PFSK-1 (cell line): ENCODE measurements around the gene RAET1E.

Experiments
- FOXP2 ChIP-seq: optimal IDR thresholded peaks from 2 replicates; pipeline ENCODE3; 2011; ENCODE audit warnings: borderline replicate concordance, control low read depth, inconsistent platforms; ENCODE audit not compliant: insufficient read depth; ENCODE audit errors: extremely low read length, extremely low read depth
- POLR2AphosphoS5 ChIP-seq: IDR thresholded peaks from 2 replicates; pipeline ENCODE4 v1.6.1; 2012; ENCODE audit warnings: low read depth, mild to moderate bottlenecking, control low read depth, low read length, moderate library complexity
- SIN3A ChIP-seq: IDR thresholded peaks from 2 replicates; pipeline ENCODE4 v1.6.1; 2012; ENCODE audit warnings: mild to moderate bottlenecking, low read length, moderate library complexity, borderline replicate concordance; ENCODE audit not compliant: insufficient read depth
- TAF1 ChIP-seq: IDR thresholded peaks from 2 replicates; pipeline ENCODE4 v1.6.1; 2012; ENCODE audit warnings: low read length, control low read depth, borderline replicate concordance; ENCODE audit not compliant: insufficient read depth
- TF ChIP-seq, protein P1 (sequence below), 2 experiments: IDR thresholded peaks; 2 replicates each; pipeline versions ENCODE4 v1.6.1 to v1.8.0; 2011 to 2012; ENCODE audit warnings: low read depth in 2 of 2, low read length in 2 of 2, control low read depth in 1 of 2, inconsistent platforms in 1 of 2, mild to moderate bottlenecking in 1 of 2, moderate library complexity in 1 of 2; ENCODE audit not compliant: insufficient read depth in 1 of 2

Gene RAET1E

GRCh38 chr6:149904661-149905370, 6.9 kb upstream of the RAET1E start:
- TF ChIP-seq TAF1 (no peak), POLR2AphosphoS5 (no peak)
- TF ChIP-seq, protein P1, sequence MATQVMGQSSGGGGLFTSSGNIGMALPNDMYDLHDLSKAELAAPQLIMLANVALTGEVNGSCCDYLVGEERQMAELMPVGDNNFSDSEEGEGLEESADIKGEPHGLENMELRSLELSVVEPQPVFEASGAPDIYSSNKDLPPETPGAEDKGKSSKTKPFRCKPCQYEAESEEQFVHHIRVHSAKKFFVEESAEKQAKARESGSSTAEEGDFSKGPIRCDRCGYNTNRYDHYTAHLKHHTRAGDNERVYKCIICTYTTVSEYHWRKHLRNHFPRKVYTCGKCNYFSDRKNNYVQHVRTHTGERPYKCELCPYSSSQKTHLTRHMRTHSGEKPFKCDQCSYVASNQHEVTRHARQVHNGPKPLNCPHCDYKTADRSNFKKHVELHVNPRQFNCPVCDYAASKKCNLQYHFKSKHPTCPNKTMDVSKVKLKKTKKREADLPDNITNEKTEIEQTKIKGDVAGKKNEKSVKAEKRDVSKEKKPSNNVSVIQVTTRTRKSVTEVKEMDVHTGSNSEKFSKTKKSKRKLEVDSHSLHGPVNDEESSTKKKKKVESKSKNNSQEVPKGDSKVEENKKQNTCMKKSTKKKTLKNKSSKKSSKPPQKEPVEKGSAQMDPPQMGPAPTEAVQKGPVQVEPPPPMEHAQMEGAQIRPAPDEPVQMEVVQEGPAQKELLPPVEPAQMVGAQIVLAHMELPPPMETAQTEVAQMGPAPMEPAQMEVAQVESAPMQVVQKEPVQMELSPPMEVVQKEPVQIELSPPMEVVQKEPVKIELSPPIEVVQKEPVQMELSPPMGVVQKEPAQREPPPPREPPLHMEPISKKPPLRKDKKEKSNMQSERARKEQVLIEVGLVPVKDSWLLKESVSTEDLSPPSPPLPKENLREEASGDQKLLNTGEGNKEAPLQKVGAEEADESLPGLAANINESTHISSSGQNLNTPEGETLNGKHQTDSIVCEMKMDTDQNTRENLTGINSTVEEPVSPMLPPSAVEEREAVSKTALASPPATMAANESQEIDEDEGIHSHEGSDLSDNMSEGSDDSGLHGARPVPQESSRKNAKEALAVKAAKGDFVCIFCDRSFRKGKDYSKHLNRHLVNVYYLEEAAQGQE (IDR thresholded peaks at IDR 0.05; ENCODE audit: insufficient read depth in 1 of 2, low read depth in 2 of 2, low read length in 2 of 2), result no peak

DNA sequence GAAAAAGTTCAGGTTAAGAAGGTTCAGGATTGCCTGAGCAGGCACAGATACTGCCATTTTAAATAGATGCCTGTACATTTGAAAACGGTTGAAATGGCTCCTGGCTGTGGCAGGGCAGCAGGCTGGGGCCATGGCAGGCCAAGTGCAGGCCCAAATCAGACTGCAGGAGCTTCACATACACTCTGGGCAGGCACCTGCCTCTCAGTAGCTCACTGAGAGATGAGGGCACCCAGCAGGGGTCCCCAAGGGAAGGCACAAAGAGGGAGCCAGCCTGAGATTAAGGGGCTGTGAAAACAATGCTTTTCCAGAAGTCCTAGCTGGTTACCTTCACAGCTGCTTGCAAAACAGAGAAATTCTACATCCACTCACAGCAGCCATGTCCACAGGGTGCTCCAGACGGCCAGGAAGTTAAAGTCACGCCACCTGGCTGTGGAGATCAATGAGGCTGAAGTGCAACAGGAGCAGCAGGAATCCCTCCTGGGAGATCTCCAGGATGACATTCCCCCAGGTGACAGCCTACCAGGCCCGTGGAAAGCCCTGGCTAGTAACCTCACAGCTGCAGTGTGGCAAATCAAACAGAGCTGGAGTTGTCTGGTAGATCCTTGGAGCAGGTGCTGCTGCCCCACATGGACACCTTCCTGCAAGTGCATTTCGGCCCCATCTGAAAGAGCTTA, 6.2 kb upstream of the RAET1E start:
- TF ChIP-seq SIN3A, result no peak
- no peak for TF ChIP-seq TAF1
- no peak for TF ChIP-seq FOXP2
- no peak for TF ChIP-seq POLR2AphosphoS5
- TF ChIP-seq, protein P1 (IDR thresholded peaks at IDR 0.05; ENCODE audit: insufficient read depth in 1 of 2, low read depth in 2 of 2, low read length in 2 of 2), result no peak

DNA sequence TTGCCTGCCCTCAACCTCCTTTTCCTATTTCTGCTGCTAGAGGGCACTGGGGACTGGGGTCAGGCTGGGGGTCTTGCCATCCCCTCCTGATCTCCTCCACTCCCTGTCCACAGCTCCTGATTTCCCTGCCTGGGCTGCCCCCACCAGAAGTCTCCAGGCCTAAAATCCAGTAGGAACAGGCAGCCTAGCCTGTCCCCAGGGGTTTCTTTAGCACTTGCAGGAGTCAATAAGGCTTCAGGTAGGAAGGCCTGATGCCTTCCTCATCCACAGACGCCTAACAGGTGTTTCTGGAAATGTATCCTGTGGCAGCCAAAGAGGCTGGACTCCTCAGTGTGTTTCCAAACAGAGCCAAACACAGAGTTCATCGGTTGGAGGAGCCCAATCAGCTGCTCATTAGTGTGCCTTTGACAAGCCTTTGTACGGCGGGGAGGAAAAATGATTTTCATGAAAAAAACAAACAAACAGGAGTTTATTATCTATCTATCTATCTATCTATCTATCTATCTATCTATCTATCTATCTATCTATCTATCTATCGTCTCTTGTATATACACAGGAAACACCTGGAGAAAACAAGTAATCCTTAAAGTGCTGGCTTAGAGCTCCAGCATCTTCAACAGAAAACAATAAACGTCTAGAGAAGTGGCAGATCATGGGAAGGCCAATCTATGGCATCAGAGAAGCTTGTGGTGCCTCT, 3.7 kb upstream of the RAET1E start:
- TF ChIP-seq, protein P1 (IDR thresholded peaks at IDR 0.05; ENCODE audit: insufficient read depth in 1 of 2, low read depth in 2 of 2, low read length in 2 of 2), result no peak
- TF ChIP-seq SIN3A (no peak), FOXP2 (no peak), POLR2AphosphoS5 (no peak), TAF1 (no peak)

DNA sequence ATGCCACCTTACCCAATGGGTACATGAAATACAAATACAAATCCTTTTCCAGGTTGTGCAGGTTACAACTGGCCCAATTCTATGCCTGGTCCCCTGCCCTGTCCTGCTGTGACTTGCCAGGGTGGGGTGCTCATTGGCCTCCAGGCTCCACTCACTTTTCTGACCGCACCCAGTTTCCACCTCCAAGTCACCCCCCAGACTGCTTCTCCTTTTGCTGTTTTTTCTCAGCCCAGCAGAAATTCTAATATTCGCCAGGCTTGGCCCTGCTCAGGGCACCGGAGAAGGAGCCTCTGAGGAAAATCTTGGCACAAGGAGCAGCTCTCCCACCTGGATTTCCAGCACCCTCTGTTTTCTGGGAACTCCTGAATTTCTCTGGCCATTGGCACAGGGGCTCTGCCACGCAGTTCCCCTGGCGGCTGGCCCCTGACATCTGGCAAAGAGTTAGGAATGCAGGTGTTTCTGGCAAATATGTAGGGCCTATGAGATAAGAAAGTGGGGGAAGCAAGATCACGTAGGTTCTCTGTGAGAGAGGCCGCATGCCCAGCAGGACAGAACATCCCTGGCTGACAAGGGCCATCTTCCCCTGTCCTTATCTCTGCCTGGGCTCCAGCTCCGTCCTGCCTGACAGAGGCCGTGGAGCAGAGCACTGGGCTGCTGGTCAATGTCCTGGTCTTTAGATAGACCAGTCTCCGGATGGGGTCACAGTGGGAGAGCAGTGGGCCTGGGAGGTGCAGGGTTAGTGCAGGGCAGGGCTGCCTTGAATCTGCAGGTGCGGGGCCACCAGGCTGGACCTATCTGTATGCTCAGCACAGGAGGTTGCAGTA, 2.9 kb upstream of the RAET1E start:
- no peak for TF ChIP-seq FOXP2
- TF ChIP-seq POLR2AphosphoS5, result no peak

DNA sequence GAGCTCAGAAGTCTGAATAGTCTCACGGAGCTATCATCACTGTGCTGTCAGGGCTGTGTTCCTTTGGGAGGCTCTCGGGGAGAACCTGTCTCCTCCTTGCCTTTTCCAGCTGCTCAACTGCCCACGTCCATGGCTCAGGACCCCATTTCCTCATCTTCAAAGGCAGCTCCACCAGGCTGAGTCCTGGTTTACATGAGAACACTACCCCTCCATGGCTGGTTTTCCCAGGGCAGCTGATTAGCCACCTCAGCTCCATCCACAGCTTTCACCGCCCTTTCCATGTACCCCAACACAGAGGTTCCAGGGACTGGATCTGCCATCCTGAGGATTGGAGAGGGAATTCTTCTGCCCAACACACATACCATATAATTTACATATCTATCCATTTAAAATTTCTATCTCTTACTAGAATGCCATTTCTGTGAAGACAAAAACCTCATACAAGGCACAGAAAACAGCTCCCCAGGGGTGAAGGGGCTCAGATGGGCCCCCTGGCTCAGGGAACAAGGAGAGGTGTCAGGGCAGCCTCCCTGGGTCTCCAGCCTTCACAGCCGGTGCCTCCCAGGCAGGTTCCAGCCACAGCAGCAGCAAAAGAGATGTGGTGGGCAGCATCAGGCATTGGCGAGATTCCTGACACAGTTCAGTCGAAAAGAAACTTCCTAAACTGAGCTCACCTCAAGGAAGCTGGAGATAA, 2.2 kb upstream of the RAET1E start:
- no peak for TF ChIP-seq TAF1
- TF ChIP-seq FOXP2, result no peak
- TF ChIP-seq POLR2AphosphoS5, result no peak
- no peak for TF ChIP-seq SIN3A
- TF ChIP-seq, protein P1 (IDR thresholded peaks at IDR 0.05; ENCODE audit: insufficient read depth in 1 of 2, low read depth in 2 of 2, low read length in 2 of 2), result no peak
